Panc1 (cell line): ENCODE results near the gene NOS1AP.

Source experiments
- CTCF ChIP-seq: fragments of 450-650 bp; IDR thresholded peaks from 2 replicates; pipeline ENCODE4 v1.5.1; 2017; ENCODE audit warnings: mild to moderate bottlenecking
- POLR2AphosphoS5 ChIP-seq: IDR thresholded peaks from 2 replicates; pipeline ENCODE4 v1.6.1; 2012; ENCODE audit warnings: mild to moderate bottlenecking, low read depth, low read length, moderate library complexity

- TF ChIP-seq CTCF (no peak), POLR2AphosphoS5 (no peak)
Measured at GRCh38 chr1:162406811-162407210, 337.3 kb downstream of the NOS1AP start.
